ENCODE data around the gene CRYBA4.

GRCh38 chr22:26642465-26643417 is 21.0 kb downstream of the CRYBA4 start:
- TF ChIP-seq FOXK2 (IDR thresholded peaks at IDR 0.05) (no peak), TARDBP (IDR thresholded peaks at IDR 0.05) (no peak), NFRKB (IDR thresholded peaks at IDR 0.05) (no peak), FOXM1 (IDR thresholded peaks at IDR 0.05; ENCODE audit: borderline replicate concordance) (no peak), FOXA1 (IDR thresholded peaks at IDR 0.05) (no peak), BHLHE40 (IDR thresholded peaks at IDR 0.05; ENCODE audit: borderline replicate concordance) (no peak), SUZ12 (IDR thresholded peaks at IDR 0.05) (no peak), LEF1 (IDR thresholded peaks at IDR 0.05; ENCODE audit: borderline replicate concordance) (no peak), ARNT (IDR thresholded peaks at IDR 0.05) (no peak), SP1 (IDR thresholded peaks at IDR 0.05) (no peak), ZNF384 (IDR thresholded peaks at IDR 0.05) (no peak), PKNOX1 (IDR thresholded peaks at IDR 0.05) (no peak)
